HG03175 (cell line): ENCODE data around the gene TAOK3.
A peak's percentile ranks its signal among the peaks of the same experiment; 100 is the strongest.
"Not testable (repeated sequence)": the region's sequence is repeated elsewhere in the genome, so short reads cannot be mapped to it uniquely, and the experiment has no call there.

Experiments used
- ATAC-seq: cut with Tn5 transposase; IDR thresholded peaks from one replicate; pipeline ENCODE4 v1.9.1; 2021; ENCODE audit warnings: mild to moderate bottlenecking, moderate library complexity; ENCODE audit not compliant: unreplicated experiment

TAOK3 gene

GRCh38 chr12:118145113-118145797, 227.5 kb downstream of the TAOK3 start:
- no peak for ATAC-seq

- ATAC-seq: no peak
Observed at GRCh38 chr12:118144499-118144898, 228.2 kb downstream of the TAOK3 start.

- no peak for ATAC-seq
Observed at GRCh38 chr12:118140825-118141224, 231.9 kb downstream of the TAOK3 start.

GRCh38 chr12:118137148-118137678, 235.5 kb downstream of the TAOK3 start:
- no peak for ATAC-seq

- peak; percentile 43 for ATAC-seq
Observed at GRCh38 chr12:118136559-118137003, 236.1 kb downstream of the TAOK3 start.

GRCh38 chr12:118135788-118136558, 236.7 kb downstream of the TAOK3 start, which contains the start of gene PEBP1:
TSS of gene PEBP1 (plus strand) at chr12:118136124. CDS start at chr12:118136210, 86 bp downstream.
- peak; percentile 98 for ATAC-seq

GRCh38 chr12:118129436-118129835, 243.3 kb downstream of the TAOK3 start:
- not testable (repeated sequence) for ATAC-seq

GRCh38 chr12:118127867-118128266, 244.8 kb downstream of the TAOK3 start:
- ATAC-seq: no peak

- ATAC-seq: no peak
Observed at GRCh38 chr12:118126119-118126757, 246.5 kb downstream of the TAOK3 start.

- no peak for ATAC-seq
Observed at GRCh38 chr12:118125743-118126118, 247.0 kb downstream of the TAOK3 start.

- no peak for ATAC-seq
Observed at GRCh38 chr12:118124333-118124874, 248.3 kb downstream of the TAOK3 start.

- no peak for ATAC-seq
Observed at GRCh38 chr12:118122264-118122663, 250.4 kb downstream of the TAOK3 start.

GRCh38 chr12:118120579-118121363, 251.9 kb downstream of the TAOK3 start:
- peak; percentile 56 for ATAC-seq

- ATAC-seq: no peak
Observed at GRCh38 chr12:118119449-118119879, 253.2 kb downstream of the TAOK3 start.

GRCh38 chr12:118109088-118109487, 263.6 kb downstream of the TAOK3 start:
- no peak for ATAC-seq

- no peak for ATAC-seq
Observed at GRCh38 chr12:118107694-118108093, 265.0 kb downstream of the TAOK3 start.

GRCh38 chr12:118107011-118107410, 265.7 kb downstream of the TAOK3 start:
- no peak for ATAC-seq

GRCh38 chr12:118103601-118104382, 268.9 kb downstream of the TAOK3 start, which contains the start of gene VSIG10:
TSS of gene VSIG10 (minus strand) at chr12:118104011. CDS start at chr12:118103671, 340 bp downstream.
- no peak for ATAC-seq

- ATAC-seq: no peak
Observed at GRCh38 chr12:118103201-118103600, 269.5 kb downstream of the TAOK3 start.
